HCT116 (cell line): ENCODE measurements around the gene TTC27.

Source experiments
- CEBPB ChIP-seq: IDR thresholded peaks from 2 replicates; pipeline ENCODE4 v1.6.1; 2012; ENCODE audit warnings: low read depth
- EGR1 ChIP-seq: IDR thresholded peaks from 2 replicates; pipeline ENCODE4 v1.6.1; 2012; ENCODE audit warnings: low read depth
- POLR2AphosphoS5 ChIP-seq: IDR thresholded peaks from 2 replicates; pipeline ENCODE4 v1.6.1; 2011; ENCODE audit warnings: mild to moderate bottlenecking, low read depth, low read length, moderate library complexity
- RAD21 ChIP-seq: IDR thresholded peaks from 2 replicates; pipeline ENCODE4 v1.6.1; 2012; ENCODE audit warnings: low read depth, mild to moderate bottlenecking
- TF ChIP-seq, protein P1 (sequence below), 3 experiments: fragments of 200-600 bp in 1 of 3; sonication (generic) in 1 of 3; IDR thresholded peaks in 2 of 3; conservative IDR thresholded peaks in 1 of 3; 2 replicates each; pipeline ENCODE4 v1.5.1; 2012 to 2017; ENCODE audit warnings: low read depth in 2 of 3, low read length in 2 of 3, antibody characterized with exemption in 1 of 3, borderline replicate concordance in 1 of 3, control low read depth in 1 of 3, mild to moderate bottlenecking in 1 of 3, mixed read lengths in 1 of 3, mixed run types in 1 of 3, moderate library complexity in 1 of 3; ENCODE audit not compliant: insufficient read depth in 1 of 3

DNA sequence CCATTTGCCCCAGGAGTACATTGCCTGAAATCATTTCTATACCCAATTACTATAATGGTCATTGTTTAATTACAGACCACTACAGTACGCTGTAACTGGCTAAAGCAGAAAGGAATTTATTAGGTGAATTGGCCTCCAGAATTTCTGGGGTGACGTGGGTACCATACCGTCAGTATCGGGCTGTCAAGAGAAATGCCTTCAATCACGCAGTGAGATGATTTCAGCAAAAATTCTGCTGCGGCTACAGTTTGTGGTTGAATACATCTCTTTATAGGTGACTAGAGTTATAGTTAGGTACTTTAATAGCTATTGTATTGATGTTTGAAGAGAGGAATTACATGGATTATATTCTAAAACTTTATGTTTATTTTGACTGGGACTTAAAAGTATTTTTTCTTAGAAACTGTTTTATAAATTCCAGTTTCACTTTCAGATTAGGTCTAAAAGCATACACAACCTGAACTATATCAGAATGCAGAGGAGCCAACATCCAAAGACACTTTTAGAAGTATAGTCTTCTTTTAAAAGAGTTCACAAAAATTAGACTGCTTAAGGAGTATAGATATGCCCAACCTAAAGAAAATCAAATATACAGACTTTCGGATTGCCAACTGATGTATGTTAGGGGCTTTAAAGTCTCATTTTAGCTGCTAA lies 128.4 kb downstream of the TTC27 start:
- TF ChIP-seq EGR1, result no peak
- TF ChIP-seq, protein P1, sequence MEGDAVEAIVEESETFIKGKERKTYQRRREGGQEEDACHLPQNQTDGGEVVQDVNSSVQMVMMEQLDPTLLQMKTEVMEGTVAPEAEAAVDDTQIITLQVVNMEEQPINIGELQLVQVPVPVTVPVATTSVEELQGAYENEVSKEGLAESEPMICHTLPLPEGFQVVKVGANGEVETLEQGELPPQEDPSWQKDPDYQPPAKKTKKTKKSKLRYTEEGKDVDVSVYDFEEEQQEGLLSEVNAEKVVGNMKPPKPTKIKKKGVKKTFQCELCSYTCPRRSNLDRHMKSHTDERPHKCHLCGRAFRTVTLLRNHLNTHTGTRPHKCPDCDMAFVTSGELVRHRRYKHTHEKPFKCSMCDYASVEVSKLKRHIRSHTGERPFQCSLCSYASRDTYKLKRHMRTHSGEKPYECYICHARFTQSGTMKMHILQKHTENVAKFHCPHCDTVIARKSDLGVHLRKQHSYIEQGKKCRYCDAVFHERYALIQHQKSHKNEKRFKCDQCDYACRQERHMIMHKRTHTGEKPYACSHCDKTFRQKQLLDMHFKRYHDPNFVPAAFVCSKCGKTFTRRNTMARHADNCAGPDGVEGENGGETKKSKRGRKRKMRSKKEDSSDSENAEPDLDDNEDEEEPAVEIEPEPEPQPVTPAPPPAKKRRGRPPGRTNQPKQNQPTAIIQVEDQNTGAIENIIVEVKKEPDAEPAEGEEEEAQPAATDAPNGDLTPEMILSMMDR (IDR thresholded peaks at IDR 0.05 in 2 of 3, conservative IDR thresholded peaks at IDR 0.05 in 1 of 3; ENCODE audit: borderline replicate concordance in 1 of 3, insufficient read depth in 1 of 3, low read depth in 2 of 3, low read length in 2 of 3), result no peak
- no peak for TF ChIP-seq CEBPB
- TF ChIP-seq POLR2AphosphoS5, result no peak
- TF ChIP-seq RAD21, result no peak
